HEK293T (cell line): ENCODE data around the gene CNTN2.

Experiments used
- CTCF ChIA-PET: fragments of 350-600 bp; formaldehyde crosslinking; extraction: SDS; loops from one replicate; lab custom pipeline; 2021; ENCODE audit warnings: antibody characterized with exemption, inconsistent platforms; lab: Yijun Ruan, JAX
- POLR2A ChIA-PET: fragments of 350-600 bp; formaldehyde crosslinking; extraction: SDS; loops from one replicate; lab custom pipeline; 2020; ENCODE audit warnings: antibody characterized with exemption, inconsistent platforms; lab: Yijun Ruan, JAX
- DNase-seq: peaks from one replicate; pipeline ENCODE4 v3.0.0; 2012; ENCODE audit warnings: mixed read lengths; ENCODE audit errors: extremely low spot score
- ARNT ChIP-seq: fragments of 450-650 bp; IDR thresholded peaks from 2 replicates; pipeline ENCODE4 v1.6.1; 2017; ENCODE audit warnings: mild to moderate bottlenecking
- BHLHE40 ChIP-seq: fragments of 450-650 bp; IDR thresholded peaks from 2 replicates; pipeline ENCODE4 v1.6.1; 2016; ENCODE audit warnings: mild to moderate bottlenecking, moderate library complexity, borderline replicate concordance
- CTBP1 ChIP-seq: fragments of 450-650 bp; IDR thresholded peaks from 2 replicates; pipeline ENCODE4 v1.6.1; 2016; ENCODE audit warnings: borderline replicate concordance
- ELF4 ChIP-seq: fragments of 450-650 bp; IDR thresholded peaks from 2 replicates; pipeline ENCODE4 v1.6.1; 2017; ENCODE audit warnings: antibody characterized with exemption
- FOXA1 ChIP-seq: fragments of 450-650 bp; IDR thresholded peaks from 2 replicates; pipeline ENCODE4 v1.6.1; 2016; ENCODE audit warnings: mild to moderate bottlenecking
- FOXK2 ChIP-seq: fragments of 450-650 bp; IDR thresholded peaks from 2 replicates; pipeline ENCODE4 v1.6.1; 2016; ENCODE audit warnings: mild to moderate bottlenecking
- FOXM1 ChIP-seq: fragments of 450-650 bp; IDR thresholded peaks from 2 replicates; pipeline ENCODE4 v1.6.1; 2017; ENCODE audit warnings: mild to moderate bottlenecking, borderline replicate concordance
- HDGF ChIP-seq: fragments of 450-650 bp; IDR thresholded peaks from 2 replicates; pipeline ENCODE4 v1.6.1; 2017; ENCODE audit warnings: antibody characterized with exemption, borderline replicate concordance
- L3MBTL2 ChIP-seq: fragments of 450-650 bp; conservative IDR thresholded peaks from 2 replicates; pipeline ENCODE4 v1.6.1; 2016; ENCODE audit warnings: mild to moderate bottlenecking
- LEF1 ChIP-seq: fragments of 450-650 bp; IDR thresholded peaks from 2 replicates; pipeline ENCODE4 v1.6.1; 2017; ENCODE audit warnings: mild to moderate bottlenecking, borderline replicate concordance
- NFRKB ChIP-seq: fragments of 450-650 bp; IDR thresholded peaks from 2 replicates; pipeline ENCODE4 v1.6.1; 2016; ENCODE audit warnings: mild to moderate bottlenecking, moderate library complexity
- SP1 ChIP-seq: fragments of 450-650 bp; IDR thresholded peaks from 2 replicates; pipeline ENCODE4 v1.6.1; 2017
- SUZ12 ChIP-seq: fragments of 450-650 bp; IDR thresholded peaks from 2 replicates; pipeline ENCODE4 v1.6.1; 2016; ENCODE audit warnings: mild to moderate bottlenecking
- TARDBP ChIP-seq: fragments of 450-650 bp; IDR thresholded peaks from 2 replicates; pipeline ENCODE4 v1.6.1; 2016
- ZNF384 ChIP-seq: fragments of 450-650 bp; IDR thresholded peaks from 2 replicates; pipeline ENCODE4 v1.6.1; 2016
- TF ChIP-seq, protein P1 (sequence below): fragments of 450-650 bp; IDR thresholded peaks from 2 replicates; pipeline ENCODE4 v1.6.1; 2016

Gene CNTN2

DNA sequence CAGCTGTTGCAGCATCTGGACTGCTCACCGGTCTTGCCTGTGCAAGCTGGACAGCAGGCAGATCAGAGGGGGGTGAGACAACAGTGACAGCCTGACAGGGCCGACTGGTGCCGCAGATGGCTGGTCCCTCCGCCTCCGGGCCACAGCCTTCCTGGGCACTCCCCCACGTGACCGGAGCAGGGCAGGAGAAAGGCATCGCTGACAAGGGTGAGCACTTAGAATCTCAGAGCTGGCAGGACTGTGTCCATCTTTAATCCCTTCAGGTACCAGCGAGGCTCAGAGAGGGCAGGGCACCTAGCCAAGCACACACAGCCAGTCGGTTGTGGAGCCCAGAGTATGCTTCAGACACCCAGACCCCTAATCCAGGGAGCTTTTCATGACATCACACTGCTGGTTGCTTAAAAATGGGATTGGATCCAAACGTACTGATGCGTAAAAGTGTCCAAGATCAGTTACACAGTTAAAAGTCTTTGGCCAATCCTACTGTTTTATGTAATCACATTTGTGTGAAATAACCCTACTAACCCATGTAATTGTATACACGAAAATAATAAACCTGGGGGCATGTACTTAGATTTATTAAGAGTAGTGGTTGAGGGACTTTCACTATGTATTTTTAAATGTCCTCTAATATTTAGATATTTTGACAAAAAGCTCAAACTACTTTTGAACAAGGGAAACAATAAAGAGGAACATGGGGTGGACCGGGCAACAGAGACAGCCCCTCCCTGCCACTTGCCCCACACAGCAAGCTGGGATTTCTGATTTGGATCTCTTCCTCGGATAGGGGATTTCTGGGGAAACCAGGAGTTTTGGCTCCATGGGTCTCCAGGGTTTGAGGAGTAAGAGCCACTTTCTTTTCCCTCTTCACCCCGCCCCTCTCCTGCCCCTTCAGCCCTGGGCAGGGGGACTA is 758 bp upstream of the CNTN2 start:
- TF ChIP-seq ELF4 (no peak), TARDBP (no peak), NFRKB (no peak), ZNF384 (no peak), ARNT (no peak), FOXK2 (no peak), FOXA1 (no peak), L3MBTL2 (no peak)
- ChIA-PET CTCF (interaction anchor here (1.5 kb wide), 1 partner anchor 19 kb away, joined by 4 read pairs; no protein-coding TSS in a partner anchor), POLR2A (no interaction called here)
- DNase-seq: no peak

DNA sequence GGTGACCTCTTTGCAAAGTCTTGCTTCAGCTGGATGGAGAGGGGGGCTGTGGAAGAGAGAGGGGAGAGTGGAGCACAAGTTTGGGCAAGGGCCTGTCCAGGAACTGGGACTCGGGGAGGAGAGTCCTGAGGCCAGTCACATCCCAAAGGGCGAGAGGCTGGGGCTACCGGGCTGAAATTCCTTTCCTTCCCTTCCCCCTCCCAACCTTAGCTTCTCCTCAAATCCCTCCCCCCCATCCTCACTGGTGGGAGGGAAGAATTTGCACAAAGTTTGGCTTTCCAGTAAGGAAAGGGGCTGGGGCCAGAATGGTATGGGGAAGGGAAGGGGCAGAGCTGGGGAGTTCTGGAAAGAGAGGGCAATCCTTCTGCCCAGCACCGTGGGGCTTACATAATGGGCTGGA is 854 bp downstream of the CNTN2 start:
- CTCF ChIA-PET: interaction anchor here (1.0 kb wide), 1 partner anchor 9 kb away, joined by 3 read pairs; no protein-coding TSS in a partner anchor
- TF ChIP-seq L3MBTL2 (no peak), FOXK2 (no peak), CTBP1 (no peak), ZNF384 (no peak), TARDBP (no peak), SUZ12 (no peak), LEF1 (no peak), NFRKB (no peak), FOXA1 (no peak), FOXM1 (no peak), ARNT (no peak), BHLHE40 (no peak), SP1 (no peak), HDGF (no peak), ELF4 (no peak)
- TF ChIP-seq, protein P1, sequence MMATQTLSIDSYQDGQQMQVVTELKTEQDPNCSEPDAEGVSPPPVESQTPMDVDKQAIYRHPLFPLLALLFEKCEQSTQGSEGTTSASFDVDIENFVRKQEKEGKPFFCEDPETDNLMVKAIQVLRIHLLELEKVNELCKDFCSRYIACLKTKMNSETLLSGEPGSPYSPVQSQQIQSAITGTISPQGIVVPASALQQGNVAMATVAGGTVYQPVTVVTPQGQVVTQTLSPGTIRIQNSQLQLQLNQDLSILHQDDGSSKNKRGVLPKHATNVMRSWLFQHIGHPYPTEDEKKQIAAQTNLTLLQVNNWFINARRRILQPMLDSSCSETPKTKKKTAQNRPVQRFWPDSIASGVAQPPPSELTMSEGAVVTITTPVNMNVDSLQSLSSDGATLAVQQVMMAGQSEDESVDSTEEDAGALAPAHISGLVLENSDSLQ: no peak
- DNase-seq: no peak
- POLR2A ChIA-PET: no interaction called here

DNA sequence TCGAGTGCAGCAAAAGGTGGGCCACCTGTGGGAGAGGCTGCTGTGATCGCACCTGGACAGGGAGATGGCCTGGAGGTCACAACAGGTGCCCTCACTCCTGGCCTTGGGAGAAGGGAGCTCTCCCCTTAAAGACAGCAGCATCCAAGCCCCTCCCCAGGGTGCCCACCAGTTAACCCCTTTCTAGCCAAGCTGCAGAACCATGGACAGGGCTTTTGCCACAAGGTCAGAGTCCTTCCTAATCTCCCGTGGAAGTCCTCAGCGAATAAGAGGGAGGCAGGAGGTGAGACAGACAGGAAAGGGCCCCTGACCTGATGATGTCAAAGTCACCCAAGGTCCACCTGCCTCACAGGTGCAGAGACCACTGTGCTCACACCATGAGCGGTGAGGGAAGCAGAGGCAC is 1.7 kb downstream of the CNTN2 start:
- DNase-seq: no peak
- POLR2A ChIA-PET: no interaction called here
- TF ChIP-seq ARNT (no peak), FOXK2 (no peak), SP1 (no peak), NFRKB (no peak), LEF1 (no peak), ELF4 (no peak), BHLHE40 (no peak), TARDBP (no peak), ZNF384 (no peak), FOXM1 (no peak), SUZ12 (no peak), FOXA1 (no peak), HDGF (no peak), CTBP1 (no peak), L3MBTL2 (no peak)
- TF ChIP-seq, protein P1: no peak
- CTCF ChIA-PET: interaction anchor here (0.7 kb wide), 1 partner anchor 25 kb away, joined by 4 read pairs; no protein-coding TSS in a partner anchor

DNA sequence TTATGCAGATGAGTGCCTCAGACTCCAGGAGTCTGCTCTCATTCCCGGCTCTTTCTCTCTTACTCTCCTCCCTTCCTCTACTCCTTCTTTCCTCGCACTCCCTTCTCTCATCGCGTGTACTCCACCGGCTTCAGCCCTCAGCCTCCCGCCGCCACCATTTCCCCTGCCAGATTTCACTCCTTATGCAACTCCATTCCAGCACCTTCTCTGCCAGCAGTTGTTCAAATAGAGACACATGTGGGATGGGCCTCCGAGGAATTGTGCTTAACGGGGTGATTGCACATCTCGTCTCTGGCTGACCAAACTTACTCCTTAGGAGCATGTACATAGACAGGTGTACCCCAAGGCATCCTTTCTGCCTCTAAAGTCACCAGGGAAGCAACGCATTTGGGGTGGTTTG is 2.1 kb downstream of the CNTN2 start:
- TF ChIP-seq ZNF384: no peak
- no peak for TF ChIP-seq FOXM1
- TF ChIP-seq ELF4: no peak
- TF ChIP-seq, protein P1: no peak
- TF ChIP-seq LEF1: no peak
- no peak for TF ChIP-seq HDGF
- no peak for TF ChIP-seq SP1
- ChIA-PET POLR2A (no interaction called here), CTCF (no interaction called here)
- DNase-seq: no peak

DNA sequence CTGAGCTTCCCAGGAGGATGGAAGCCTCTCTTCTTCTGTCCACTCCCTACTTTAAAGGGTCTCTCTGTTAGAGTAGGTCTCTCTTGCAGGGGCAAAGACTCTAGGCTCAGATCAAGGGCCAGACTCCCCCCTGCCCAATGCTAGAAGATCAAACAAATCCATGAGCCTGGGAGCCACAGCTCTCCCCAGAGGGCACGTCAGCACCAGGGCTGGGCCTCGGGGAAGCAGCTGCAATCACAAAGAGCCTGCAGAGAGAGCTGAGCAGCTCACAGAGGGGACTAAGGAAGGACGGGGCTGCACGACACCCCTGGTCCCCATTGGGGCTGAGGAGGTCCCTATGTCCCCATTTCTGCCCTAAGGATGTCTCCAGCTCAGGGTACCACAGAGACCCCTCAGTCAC is 3.9 kb downstream of the CNTN2 start:
- ChIA-PET CTCF (interaction anchor here (7.3 kb wide), 1 partner anchor 15 kb away, joined by 44 read pairs; no protein-coding TSS in a partner anchor), POLR2A (no interaction called here)
- no peak for DNase-seq
- TF ChIP-seq, protein P1: no peak
- TF ChIP-seq ARNT (no peak), FOXK2 (no peak), ELF4 (no peak), ZNF384 (no peak), TARDBP (no peak), FOXA1 (no peak), SP1 (no peak), FOXM1 (no peak), CTBP1 (no peak), HDGF (no peak)
